Stimulated activated CD4-positive, alpha-beta T cell treated with anti-CD3 and anti-CD28 coated beads, Interleukin-2, amount 100 ng/mL, for 24 hours (primary cell): Measurements from ENCODE around the gene SPOCK1.

Experiments
- DNase-seq, 2 donors: peaks; one replicate each; pipeline ENCODE4 v3.0.0-alpha.2; 2020

SPOCK1 gene

GRCh38 chr5:137491121-137491520, 8.0 kb downstream of the SPOCK1 start:
- DNase-seq = no peak

- no peak for DNase-seq
Measured at GRCh38 chr5:137490591-137490990, 8.5 kb downstream of the SPOCK1 start.

- DNase-seq = no peak
Measured at GRCh38 chr5:137488974-137489373, 10.2 kb downstream of the SPOCK1 start.

GRCh38 chr5:137488516-137488915, 10.6 kb downstream of the SPOCK1 start:
- no peak for DNase-seq

- DNase-seq = no peak
Measured at GRCh38 chr5:137487600-137487999, 11.5 kb downstream of the SPOCK1 start.

- DNase-seq = no peak
Measured at GRCh38 chr5:137486707-137487106, 12.4 kb downstream of the SPOCK1 start.

GRCh38 chr5:137481596-137481995, 17.5 kb downstream of the SPOCK1 start:
- no peak for DNase-seq

- no peak for DNase-seq
Measured at GRCh38 chr5:137478043-137478442, 21.1 kb downstream of the SPOCK1 start.

- no peak for DNase-seq
Measured at GRCh38 chr5:137470921-137471220, 28.3 kb downstream of the SPOCK1 start.

GRCh38 chr5:137470111-137470920, 28.8 kb downstream of the SPOCK1 start:
- no peak for DNase-seq

- no peak for DNase-seq
Measured at GRCh38 chr5:137466889-137467288, 32.2 kb downstream of the SPOCK1 start.

GRCh38 chr5:137465930-137466329, 33.2 kb downstream of the SPOCK1 start:
- DNase-seq = no peak

GRCh38 chr5:137462816-137463520, 36.2 kb downstream of the SPOCK1 start:
- no peak for DNase-seq

- DNase-seq = no peak
Measured at GRCh38 chr5:137462265-137462590, 36.9 kb downstream of the SPOCK1 start.

GRCh38 chr5:137461391-137462264, 37.5 kb downstream of the SPOCK1 start:
- no peak for DNase-seq

GRCh38 chr5:137454671-137455070, 44.5 kb downstream of the SPOCK1 start:
- no peak for DNase-seq

GRCh38 chr5:137453483-137454080, 45.5 kb downstream of the SPOCK1 start:
- DNase-seq = no peak

GRCh38 chr5:137450759-137451158, 48.4 kb downstream of the SPOCK1 start:
- no peak for DNase-seq

GRCh38 chr5:137448868-137449267, 50.3 kb downstream of the SPOCK1 start:
- DNase-seq = no peak

- DNase-seq = no peak
Measured at GRCh38 chr5:137446615-137447014, 52.5 kb downstream of the SPOCK1 start.

- DNase-seq = no peak
Measured at GRCh38 chr5:137446151-137446550, 53.0 kb downstream of the SPOCK1 start.

GRCh38 chr5:137442660-137443059, 56.5 kb downstream of the SPOCK1 start:
- no peak for DNase-seq

- no peak for DNase-seq
Measured at GRCh38 chr5:137441476-137441875, 57.6 kb downstream of the SPOCK1 start.
